Spleen (tissue), 11 donors: ENCODE results near the gene COBL. TPM values are rescaled to one million over a fixed set of nuclear protein-coding genes. Genes with fewer than 3 reads are reported as not detected.

Source experiments
- DNase-seq: peaks from one replicate; pipeline ENCODE4 v3.0.0-alpha.2; 2020
- H3K27ac ChIP-seq, 8 donors: fragments of 200-600 bp; sonication (generic) in 7 of 8; 1 replicate in 4 of 8; 2 replicates in 4 of 8; pipeline versions ENCODE4 v1.5.0 to v1.8.0; 2016 to 2021; ENCODE audit warnings: inconsistent platforms in 4 of 8, mild to moderate bottlenecking in 4 of 8, moderate library complexity in 1 of 8
- H3K27me3 ChIP-seq, 7 donors: fragments of 200-600 bp; sonication (generic) in 6 of 7; replicated peaks in 1 of 7; 1 replicate in 4 of 7; 2 replicates in 3 of 7; pipeline versions ENCODE4 v1.5.0 to v1.8.0; 2016 to 2021; ENCODE audit warnings: inconsistent platforms in 3 of 7, mild to moderate bottlenecking in 1 of 7
- H3K36me3 ChIP-seq, 6 donors: fragments of 200-600 bp; sonication (generic) in 5 of 6; 1 replicate in 4 of 6; 2 replicates in 2 of 6; pipeline versions ENCODE4 v1.5.0 to v1.8.0; 2016 to 2021; ENCODE audit warnings: inconsistent platforms in 2 of 6
- H3K4me1 ChIP-seq, 6 donors: fragments of 200-600 bp; sonication (generic) in 5 of 6; 1 replicate in 3 of 6; 2 replicates in 3 of 6; pipeline versions ENCODE4 v1.5.0 to v1.8.0; 2016 to 2021; ENCODE audit warnings: inconsistent platforms in 3 of 6
- H3K4me3 ChIP-seq, 8 donors: fragments of 200-600 bp; sonication (generic) in 7 of 8; 1 replicate in 4 of 8; 2 replicates in 4 of 8; pipeline versions ENCODE4 v1.5.0 to v1.8.0; 2016 to 2021; ENCODE audit warnings: inconsistent platforms in 4 of 8, mild to moderate bottlenecking in 4 of 8, moderate library complexity in 2 of 8
- H3K9me3 ChIP-seq, 8 donors: fragments of 200-600 bp; sonication (generic) in 7 of 8; 1 replicate in 4 of 8; 2 replicates in 4 of 8; pipeline versions ENCODE4 v1.5.0 to v1.8.0; 2016 to 2021; ENCODE audit warnings: inconsistent platforms in 4 of 8
- CTCF ChIP-seq, 11 experiments: fragments of 200-600 bp in 7 of 11; fragments of 450-650 bp in 4 of 11; sonication (generic) in 4 of 11; IDR thresholded peaks in 8 of 11; conservative IDR thresholded peaks in 3 of 11; 1 replicate in 7 of 11; 2 replicates in 4 of 11; pipeline versions ENCODE4 v1.4.0 to v1.8.0; 2016 to 2021; ENCODE audit warnings: antibody characterized with exemption in 11 of 11, inconsistent platforms in 4 of 11, mild to moderate bottlenecking in 1 of 11
- POLR2A ChIP-seq, 3 donors: fragments of 450-650 bp; IDR thresholded peaks; one replicate each; pipeline ENCODE4 v1.5.1; 2017; ENCODE audit warnings: antibody characterized with exemption in 3 of 3, mild to moderate bottlenecking in 1 of 3
- POLR2AphosphoS5 ChIP-seq, 3 donors: sonication (generic); formaldehyde crosslinking; IDR thresholded peaks; one replicate each; pipeline ENCODE4 v1.5.1; 2017; ENCODE audit warnings: antibody characterized with exemption in 3 of 3
- WGBS, 5 donors: extraction: QIAGEN DNeasy Blood & Tissue Kit in 3 of 5; methylation state at CpG; one replicate each; pipeline versions ENCODE4 v1.1.5 to v1.1.7; 2013 to 2018; 5-methylcytosine and 5-hydroxymethylcytosine counted together
- intact Hi-C: fragments of 100-400 bp; cut with DNase I; formaldehyde crosslinking; loops from one replicate; pipeline ENCODE4 v1.15.0; 2023; ENCODE audit warnings: low total_unique reads
- polyA plus RNA-seq, 3 donors: library from polyadenylated mRNA; stranded (reverse); fragments of 200-250 nt; gene quantifications; one replicate each; pipeline ENCODE4 v1.2.1, GENCODE V29; 2013
- total RNA-seq, 7 donors: library from RNA; depleted of rRNA in 3 of 7; stranded (reverse); fragments of >200 nt in 3 of 7; fragmentation: NEBNext Ultra II Directional in 4 of 7; extraction: Animal tissue kit (Norgen Biotek cat#: 25700) in 4 of 7; gene quantifications; one replicate each; pipeline versions ENCODE4 v1.1.0 to v1.2.1, GENCODE V29; 2016 to 2021
- donor health status: healthy with polysubstance abuse.
- donor health status: DM: no; HTN: no; CAD: no; lungs with moderate emphysema.
- donor health status: DM: no; HTN: no; CAD: no.
- donor health status: Bipolar disorder and iron deficiency.
- donor health status: healthy.
- donor health status: DM: no; HTN: no; CAD: no.
- donor health status: DM: yes; HTN: yes; CAD: no.

COBL gene
- total and polyA plus RNA-seq, 10 donors, result 0.09 to 0.80 (median 0.57) TPM; not detected in 1

DNA sequence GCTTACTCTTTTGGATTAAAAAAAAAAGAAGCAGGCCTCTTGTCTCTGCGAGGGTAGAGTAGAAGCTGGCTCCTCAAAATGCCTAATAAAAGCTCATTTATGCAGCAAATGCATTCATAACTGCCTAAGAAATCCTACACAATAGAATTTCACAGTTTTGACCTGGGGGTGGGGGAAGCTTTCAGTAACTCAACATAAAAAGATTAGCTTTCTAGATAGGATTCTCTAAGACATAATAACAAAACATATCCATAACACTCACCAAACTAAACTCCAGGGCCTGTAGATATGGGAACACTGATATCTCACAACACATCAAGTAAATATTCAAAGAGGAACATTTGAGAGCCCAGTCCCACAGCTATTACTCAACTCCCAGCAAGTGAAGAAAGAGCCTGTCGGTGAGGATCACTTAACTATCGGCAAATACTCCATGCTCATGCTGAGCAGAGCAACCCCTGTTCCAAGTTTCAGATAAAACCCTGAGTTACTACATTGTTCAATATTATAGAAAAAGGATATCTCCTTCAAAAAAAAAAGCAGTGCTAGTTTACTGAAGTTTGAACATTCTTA is 88.1 kb downstream of the COBL start:
- Histone ChIP-seq H3K9me3 (no peaks in the 10 kb centered on the region), H3K4me1 (no peaks in the 10 kb centered on the region), H3K36me3 (no peaks in the 10 kb centered on the region), H3K27me3 (peaks cover 0 to 10% (median 0%) of the 10 kb centered on the region in 7 donors), H3K27ac (no peak overlapping the region), H3K4me3 (no peak overlapping the region)
- DNase-seq, result no peak
- TF ChIP-seq CTCF (IDR thresholded peaks at IDR 0.05 in 8 of 11, conservative IDR thresholded peaks at IDR 0.05 in 3 of 11) (no peak), POLR2AphosphoS5 (IDR thresholded peaks at IDR 0.05) (no peak)
- WGBS, 5 donors, result 60 to 79% (median 70%) methylated on average over 3 of the region's 3 CpGs
- intact Hi-C loops, result no loop called here

DNA sequence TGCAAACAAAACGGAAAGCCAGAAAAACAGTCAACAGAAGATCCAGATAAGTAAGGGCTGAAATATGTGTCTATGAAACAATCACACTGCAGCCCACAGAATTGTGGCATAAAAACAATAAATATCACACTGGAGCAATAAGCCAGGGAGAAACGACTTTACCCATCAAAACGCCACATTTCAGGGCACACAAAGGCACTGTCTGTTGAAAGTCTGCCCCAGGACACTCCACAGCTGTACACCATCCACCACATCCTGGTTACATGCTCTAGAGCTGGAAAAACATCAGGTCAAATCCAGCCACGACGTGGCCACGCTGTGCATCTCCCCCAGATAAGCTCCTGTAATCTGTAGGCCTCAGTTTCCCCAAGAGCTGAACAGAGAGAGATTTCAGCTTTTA is 88.7 kb downstream of the COBL start:
- H3K36me3 ChIP-seq, result no peaks in the 10 kb centered on the region
- intact Hi-C loops, result no loop called here
- no peaks in the 10 kb centered on the region for H3K4me1 ChIP-seq
- no peak overlapping the region for H3K27ac ChIP-seq
- H3K9me3 ChIP-seq, result no peaks in the 10 kb centered on the region
- WGBS, 5 donors, result 65 to 86% (median 79%) methylated on average over 6 of the region's 6 CpGs
- TF ChIP-seq POLR2A (IDR thresholded peaks at IDR 0.05) (no peak), CTCF (IDR thresholded peaks at IDR 0.05 in 8 of 11, conservative IDR thresholded peaks at IDR 0.05 in 3 of 11) (no peak), POLR2AphosphoS5 (IDR thresholded peaks at IDR 0.05) (no peak)
- peaks cover 0 to 10% (median 0%) of the 10 kb centered on the region in 7 donors for H3K27me3 ChIP-seq
- no peak overlapping the region for H3K4me3 ChIP-seq
- no peak for DNase-seq

DNA sequence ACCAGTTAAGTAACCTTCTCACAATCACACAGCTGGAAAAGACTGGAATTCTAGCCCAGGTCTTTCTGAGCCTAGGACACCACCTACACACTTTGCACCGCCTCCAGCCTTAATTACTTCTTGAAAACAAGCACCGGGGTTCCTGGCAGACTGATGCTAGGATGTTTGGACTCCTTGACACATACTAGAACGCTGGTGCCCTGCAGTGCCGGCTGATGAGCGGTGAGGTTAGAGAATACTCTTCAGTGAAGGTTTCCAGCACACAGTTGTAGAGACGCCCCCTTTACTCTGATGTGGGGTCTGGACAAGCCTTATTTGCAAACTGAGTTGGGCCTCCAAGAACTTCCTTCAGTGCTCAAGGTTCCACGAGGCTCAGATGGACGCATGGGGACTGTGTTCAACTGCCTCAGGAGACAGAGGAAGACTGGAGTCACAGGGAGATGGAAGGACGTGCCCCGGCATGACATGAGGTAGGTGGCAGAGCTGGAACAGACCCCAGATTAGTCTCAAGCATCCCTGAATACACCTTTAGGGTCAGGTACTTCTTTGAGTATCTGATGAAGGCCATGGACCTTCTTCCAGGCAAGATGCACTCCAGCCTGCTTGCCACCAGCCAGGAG is 89.6 kb downstream of the COBL start:
- no peak overlapping the region for H3K4me3 ChIP-seq
- H3K4me1 ChIP-seq, result no peaks in the 10 kb centered on the region
- peaks cover 0 to 10% (median 0%) of the 10 kb centered on the region in 7 donors for H3K27me3 ChIP-seq
- intact Hi-C loops, result no loop called here
- H3K36me3 ChIP-seq, result no peaks in the 10 kb centered on the region
- no peak for DNase-seq
- H3K9me3 ChIP-seq, result no peaks in the 10 kb centered on the region
- WGBS, 5 donors, result 77 to 85% (median 81%) methylated on average over 9 to 10 of the region's 10 CpGs
- TF ChIP-seq CTCF (IDR thresholded peaks at IDR 0.05 in 8 of 11, conservative IDR thresholded peaks at IDR 0.05 in 3 of 11) (no peak), POLR2A (IDR thresholded peaks at IDR 0.05) (no peak), POLR2AphosphoS5 (IDR thresholded peaks at IDR 0.05) (no peak)
- no peak overlapping the region for H3K27ac ChIP-seq

GRCh38 chr7:51226063-51226755 is 90.4 kb downstream of the COBL start:
- no peak overlapping the region for H3K27ac ChIP-seq
- H3K4me1 ChIP-seq, result no peaks in the 10 kb centered on the region
- no peaks in the 10 kb centered on the region for H3K9me3 ChIP-seq
- peaks cover 0 to 10% (median 0%) of the 10 kb centered on the region in 7 donors for H3K27me3 ChIP-seq
- DNase-seq, result no peak
- H3K36me3 ChIP-seq, result no peaks in the 10 kb centered on the region
- intact Hi-C loops, result no loop called here
- no peak overlapping the region for H3K4me3 ChIP-seq
- WGBS, 5 donors, result 59 to 71% (median 62%) methylated on average over 8 of the region's 8 CpGs
- TF ChIP-seq POLR2AphosphoS5 (IDR thresholded peaks at IDR 0.05) (no peak), CTCF (IDR thresholded peaks at IDR 0.05 in 8 of 11, conservative IDR thresholded peaks at IDR 0.05 in 3 of 11) (no peak)
